ENCODE data around the gene FRMPD3. TPM values are rescaled to one million over a fixed set of nuclear protein-coding genes. Genes with fewer than 3 reads are reported as not detected.

Gene FRMPD3
- total RNA-seq = under 0.01 and 0.09 TPM in 2 replicates

DNA sequence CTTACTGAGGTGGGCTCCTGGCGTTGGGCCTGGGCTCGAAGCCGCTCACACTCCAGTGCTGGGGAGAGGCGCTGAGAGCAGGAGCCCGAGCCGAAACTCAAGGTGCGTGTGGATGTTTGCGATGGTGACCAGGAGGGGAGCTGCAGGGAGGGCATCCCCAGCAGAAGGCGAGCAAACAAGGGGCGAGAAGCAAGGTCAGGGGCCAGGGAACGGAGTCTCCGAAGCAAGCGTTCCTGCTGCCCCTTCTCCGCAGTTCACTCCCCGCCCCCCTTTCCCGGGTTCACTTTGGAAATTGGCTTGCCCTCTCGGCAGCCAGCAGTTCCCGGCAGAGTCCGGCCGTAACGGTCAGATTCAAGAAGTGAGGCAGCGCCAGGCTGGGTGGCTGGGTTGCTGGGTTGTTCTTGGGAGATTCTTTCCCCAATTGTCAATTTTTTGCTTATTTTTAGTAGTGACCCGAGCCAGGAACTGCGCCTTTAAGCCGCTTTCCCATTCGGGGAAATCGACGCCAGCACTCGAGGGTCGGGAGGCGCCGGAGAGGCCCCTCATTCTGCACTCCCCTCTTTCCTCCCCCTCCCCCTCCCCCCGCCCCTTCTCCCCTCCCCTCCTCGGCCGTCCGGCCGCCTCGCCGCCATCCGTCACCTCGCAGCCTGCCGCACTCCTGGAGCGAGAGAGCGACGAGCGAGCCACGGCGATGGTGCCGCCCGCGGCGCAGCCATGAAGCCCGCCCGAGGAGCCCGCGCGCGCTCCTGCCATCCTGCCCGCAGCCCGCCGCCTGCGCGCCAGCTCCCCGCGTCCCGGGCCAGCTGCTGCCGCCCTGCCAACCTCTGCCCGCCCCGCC is at the start of gene FRMPD3:
FRMPD3 (plus strand) TSS at position 655 of the 838 bp plus-strand sequence. CDS start 76,937 bp downstream, outside the sequence.

Other genes with a start within 250 kb of the FRMPD3 start
- 0.32 TPM in 1 of 2 replicates, not detected in the other for gene NUP62CL, start 243.2 kb upstream of the FRMPD3 start, total RNA-seq
- not detected in 2 replicates for gene DNAAF6, start 243.0 kb upstream of the FRMPD3 start, total RNA-seq
- 25.2 and 40.7 TPM in 2 replicates for gene PRPS1, start 178.9 kb downstream of the FRMPD3 start, total RNA-seq